Pancreas (tissue), 10 donors: ENCODE results near the gene NQO2. TPM values are rescaled to one million over a fixed set of nuclear protein-coding genes. Genes with fewer than 3 reads are reported as not detected.

ENCODE experiments used
- ATAC-seq, 4 donors: fragments of 200-7000 bp; cut with Tn5 transposase; one replicate each; pipeline versions ENCODE4 v1.8.0 to v1.9.1; 2020; ENCODE audit warnings: mild to moderate bottlenecking in 4 of 4, moderate library complexity in 4 of 4
- DNase-seq, 6 donors: peaks; one replicate each; pipeline ENCODE4 v3.0.0-alpha.2; 2020
- FAIRE-seq: peaks from 2 replicates; lab custom pipeline; 2012; peaks lifted over from hg19 to GRCh38; lab: Jason Lieb, UNC
- H3K27ac ChIP-seq, 4 donors: fragments of 200-600 bp; sonication (generic); 1 replicate in 3 of 4; 2 replicates in 1 of 4; pipeline versions ENCODE4 v1.5.0 to v1.8.0; 2020
- H3K27me3 ChIP-seq, 4 donors: fragments of 200-600 bp; one replicate each; pipeline ENCODE4 v1.8.0; 2021
- H3K36me3 ChIP-seq, 3 donors: fragments of 200-600 bp; sonication (generic) in 1 of 3; one replicate each; pipeline versions ENCODE4 v1.5.0 to v1.8.0; 2020 to 2021
- H3K4me1 ChIP-seq, 3 donors: fragments of 200-600 bp; one replicate each; pipeline ENCODE4 v1.8.0; 2021
- H3K4me3 ChIP-seq, 4 donors: fragments of 200-600 bp; sonication (generic) in 2 of 4; one replicate each; pipeline versions ENCODE4 v1.5.0 to v1.8.0; 2020 to 2021
- H3K9me3 ChIP-seq, 4 donors: fragments of 200-600 bp; one replicate each; pipeline ENCODE4 v1.8.0; 2021
- WGBS, 2 donors: extraction: QIAGEN DNeasy Blood & Tissue Kit; methylation state at CpG; one replicate each; pipeline ENCODE4 v1.1.7; 2013; 5-methylcytosine and 5-hydroxymethylcytosine counted together
- intact Hi-C, 3 donors: fragments of 100-400 bp; cut with DNase I; formaldehyde crosslinking; loops; one replicate each; pipeline versions ENCODE4 v1.11.1 to v1.14.2; 2022
- polyA plus RNA-seq, 2 donors: library from polyadenylated mRNA; stranded (reverse); fragments of 200-250 nt; gene quantifications; one replicate each; pipeline ENCODE4 v1.2.3, GENCODE V29; 2013
- total RNA-seq, 6 donors: library from RNA; stranded (reverse); fragmentation: NEBNext Ultra II Directional in 4 of 6; extraction: Animal tissue kit (Norgen Biotek cat#: 25700) in 4 of 6; gene quantifications; one replicate each; pipeline versions ENCODE4 v1.2.1 to v1.2.4, GENCODE V29; 2021 to 2023
- TF ChIP-seq, protein P1 (sequence below), 4 donors: fragments of 200-600 bp; sonication (generic) in 3 of 4; IDR thresholded peaks; one replicate each; pipeline versions ENCODE4 v1.5.0 to v1.8.0; 2021; ENCODE audit warnings: antibody characterized with exemption in 4 of 4
- donor health status: healthy with polysubstance abuse.
- donor health status: DM: no; HTN: no; CAD: no; lungs with moderate emphysema.
- donor health status: DM: no; HTN: no; CAD: no.
- donor health status: control.
- donor health status: control.
- donor health status: Bipolar disorder and iron deficiency.
- donor health status: DM: yes; HTN: yes; CAD: no.
- donor health status: DM: no; HTN: no; CAD: no.
- donor health status: DM: no; HTN: no; CAD: no.
- donor health status: DM: yes; HTN: yes; CAD: no.

Gene NQO2
- total and polyA plus RNA-seq, 8 donors, result 12.7 to 23.0 (median 21.1) TPM

DNA sequence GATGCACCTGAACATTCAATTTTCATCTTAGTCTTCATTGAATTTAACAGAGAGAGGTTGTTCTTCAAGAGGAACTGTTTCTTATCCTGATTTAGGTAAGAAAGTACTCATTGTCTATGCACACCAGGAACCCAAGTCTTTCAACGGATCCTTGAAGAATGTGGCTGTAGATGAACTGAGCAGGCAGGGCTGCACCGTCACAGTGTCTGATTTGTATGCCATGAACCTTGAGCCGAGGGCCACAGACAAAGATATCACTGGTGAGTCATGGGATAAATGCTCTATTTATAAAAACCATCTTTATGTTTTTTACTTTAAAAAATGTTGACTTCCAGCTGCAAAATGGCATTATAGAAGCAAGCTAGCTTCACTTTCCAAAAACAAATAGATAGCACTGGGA is 10.2 kb downstream of the NQO2 start:
- H3K4me1 ChIP-seq, result no peaks in the 10 kb centered on the region
- FAIRE-seq (no peak), ATAC-seq (no peak), DNase-seq (no peak)
- no peaks in the 10 kb centered on the region for H3K9me3 ChIP-seq
- no peak overlapping the region for H3K27ac ChIP-seq
- H3K4me3 ChIP-seq, result no peak overlapping the region
- TF ChIP-seq, protein P1, sequence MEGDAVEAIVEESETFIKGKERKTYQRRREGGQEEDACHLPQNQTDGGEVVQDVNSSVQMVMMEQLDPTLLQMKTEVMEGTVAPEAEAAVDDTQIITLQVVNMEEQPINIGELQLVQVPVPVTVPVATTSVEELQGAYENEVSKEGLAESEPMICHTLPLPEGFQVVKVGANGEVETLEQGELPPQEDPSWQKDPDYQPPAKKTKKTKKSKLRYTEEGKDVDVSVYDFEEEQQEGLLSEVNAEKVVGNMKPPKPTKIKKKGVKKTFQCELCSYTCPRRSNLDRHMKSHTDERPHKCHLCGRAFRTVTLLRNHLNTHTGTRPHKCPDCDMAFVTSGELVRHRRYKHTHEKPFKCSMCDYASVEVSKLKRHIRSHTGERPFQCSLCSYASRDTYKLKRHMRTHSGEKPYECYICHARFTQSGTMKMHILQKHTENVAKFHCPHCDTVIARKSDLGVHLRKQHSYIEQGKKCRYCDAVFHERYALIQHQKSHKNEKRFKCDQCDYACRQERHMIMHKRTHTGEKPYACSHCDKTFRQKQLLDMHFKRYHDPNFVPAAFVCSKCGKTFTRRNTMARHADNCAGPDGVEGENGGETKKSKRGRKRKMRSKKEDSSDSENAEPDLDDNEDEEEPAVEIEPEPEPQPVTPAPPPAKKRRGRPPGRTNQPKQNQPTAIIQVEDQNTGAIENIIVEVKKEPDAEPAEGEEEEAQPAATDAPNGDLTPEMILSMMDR (IDR thresholded peaks at IDR 0.05), result no peak
- no peaks in the 10 kb centered on the region for H3K27me3 ChIP-seq
- peaks cover 0 to 4% (median 0%) of the 10 kb centered on the region in 3 donors for H3K36me3 ChIP-seq
- 93 to 95% methylated on average over 3 of the region's 3 CpGs for WGBS, 2 donors
- intact Hi-C loops, result loop anchor here in 2 of 3 donors (5.0 kb wide), 1 partner anchor 37 kb away; no protein-coding TSS in a partner anchor

- no peak for FAIRE-seq
- TF ChIP-seq, protein P1 (IDR thresholded peaks at IDR 0.05), result no peak
- ATAC-seq, result no peak
- H3K27ac ChIP-seq, result no peak overlapping the region
- no peaks in the 10 kb centered on the region for H3K4me1 ChIP-seq
- no peak overlapping the region for H3K4me3 ChIP-seq
- intact Hi-C loops, result loop anchor here in 1 of 3 donors (5.0 kb wide), 1 partner anchor 36 kb away; no protein-coding TSS in a partner anchor
- H3K27me3 ChIP-seq, result no peaks in the 10 kb centered on the region
- H3K9me3 ChIP-seq, result no peaks in the 10 kb centered on the region
- H3K36me3 ChIP-seq, result peaks cover 0 to 4% (median 0%) of the 10 kb centered on the region in 3 donors
- DNase-seq, result no peak
These were observed 11.5 kb downstream of the NQO2 start for GRCh38 chr6:3011158-3011557.

DNA sequence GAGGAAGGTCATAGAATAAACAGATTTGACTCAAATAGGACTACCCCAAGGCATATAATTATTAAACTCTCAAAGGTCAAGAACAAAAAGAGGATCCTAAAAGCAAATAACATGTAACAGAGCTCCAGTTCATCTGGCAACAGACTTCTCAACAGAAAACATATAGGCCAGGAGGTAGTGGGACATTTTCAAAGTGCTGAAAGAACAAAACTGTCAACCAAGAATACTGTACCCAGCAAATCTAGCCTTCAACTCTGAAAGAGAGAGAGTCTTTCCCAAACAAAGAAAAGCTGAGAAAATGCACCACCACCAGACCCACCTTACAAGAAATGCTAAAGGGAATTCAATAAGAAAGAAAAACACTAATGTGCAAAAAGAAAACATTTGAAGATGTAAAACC is 11.9 kb downstream of the NQO2 start:
- Histone ChIP-seq H3K27me3 (no peaks in the 10 kb centered on the region), H3K4me3 (no peak overlapping the region), H3K9me3 (no peaks in the 10 kb centered on the region), H3K27ac (no peak overlapping the region), H3K36me3 (peaks cover 0 to 4% (median 0%) of the 10 kb centered on the region in 3 donors), H3K4me1 (no peaks in the 10 kb centered on the region)
- no peak for FAIRE-seq
- no peak for ATAC-seq
- no peak for DNase-seq
- TF ChIP-seq, protein P1 (IDR thresholded peaks at IDR 0.05), result no peak
- intact Hi-C loops, result loop anchor here in 1 of 3 donors (5.0 kb wide), 1 partner anchor 36 kb away; no protein-coding TSS in a partner anchor

- 89 to 94% methylated on average over 2 of the region's 2 CpGs for WGBS, 2 donors
- DNase-seq (no peak), ATAC-seq (peak in 2 of 4 donors; percentile 55 to 61), FAIRE-seq (no peak)
- Histone ChIP-seq H3K36me3 (peaks cover 0 to 4% (median 0%) of the 10 kb centered on the region in 3 donors), H3K9me3 (no peaks in the 10 kb centered on the region), H3K4me1 (no peaks in the 10 kb centered on the region), H3K4me3 (no peak overlapping the region), H3K27me3 (no peaks in the 10 kb centered on the region), H3K27ac (no peak overlapping the region)
- TF ChIP-seq, protein P1 (IDR thresholded peaks at IDR 0.05), result no peak
- intact Hi-C loops, result loop anchor here in 1 of 3 donors (5.0 kb wide), 1 partner anchor 34 kb away; no protein-coding TSS in a partner anchor
These were observed 13.8 kb downstream of the NQO2 start for GRCh38 chr6:3013486-3013885.

GRCh38 chr6:3013901-3014674 is 14.4 kb downstream of the NQO2 start:
- Histone ChIP-seq H3K4me3 (no peak overlapping the region), H3K9me3 (no peaks in the 10 kb centered on the region), H3K27me3 (no peaks in the 10 kb centered on the region), H3K4me1 (no peaks in the 10 kb centered on the region), H3K27ac (no peak overlapping the region), H3K36me3 (peaks cover 0 to 4% (median 0%) of the 10 kb centered on the region in 3 donors)
- TF ChIP-seq, protein P1 (IDR thresholded peaks at IDR 0.05), result no peak
- DNase-seq (no peak), ATAC-seq (no peak), FAIRE-seq (no peak)
- 84 to 89% methylated on average over 18 of the region's 18 CpGs for WGBS, 2 donors
- intact Hi-C loops, result loop anchor here in 1 of 3 donors (5.0 kb wide), 1 partner anchor 33 kb away; no protein-coding TSS in a partner anchor
